NB4 (cell line): ENCODE data around the gene GRIA1.

Source experiments
- DNase-seq: peaks from one replicate; pipeline ENCODE4 v3.0.0; 2010; ENCODE audit warnings: low read depth
- H3K4me3 ChIP-seq: one replicate; pipeline ENCODE4 v1.5.1; 2011; ENCODE audit warnings: mild to moderate bottlenecking, low read depth, low read length, moderate library complexity
- CTCF ChIP-seq: IDR thresholded peaks from one replicate; pipeline ENCODE4 v1.5.1; 2012; ENCODE audit warnings: low read depth, low read length
- MYC ChIP-seq: IDR thresholded peaks from 2 replicates; pipeline ENCODE4 v1.6.1; 2011; ENCODE audit warnings: low read depth, low read length
- POLR2A ChIP-seq: IDR thresholded peaks from 2 replicates; pipeline ENCODE4 v1.6.1; 2011; ENCODE audit warnings: mild to moderate bottlenecking; ENCODE audit not compliant: insufficient read length; ENCODE audit errors: extremely low read depth
- TF ChIP-seq, protein P1 (sequence below): IDR thresholded peaks from 2 replicates; pipeline ENCODE4 v1.6.1; 2011; ENCODE audit warnings: low read depth, low read length

The GRIA1 gene

DNA sequence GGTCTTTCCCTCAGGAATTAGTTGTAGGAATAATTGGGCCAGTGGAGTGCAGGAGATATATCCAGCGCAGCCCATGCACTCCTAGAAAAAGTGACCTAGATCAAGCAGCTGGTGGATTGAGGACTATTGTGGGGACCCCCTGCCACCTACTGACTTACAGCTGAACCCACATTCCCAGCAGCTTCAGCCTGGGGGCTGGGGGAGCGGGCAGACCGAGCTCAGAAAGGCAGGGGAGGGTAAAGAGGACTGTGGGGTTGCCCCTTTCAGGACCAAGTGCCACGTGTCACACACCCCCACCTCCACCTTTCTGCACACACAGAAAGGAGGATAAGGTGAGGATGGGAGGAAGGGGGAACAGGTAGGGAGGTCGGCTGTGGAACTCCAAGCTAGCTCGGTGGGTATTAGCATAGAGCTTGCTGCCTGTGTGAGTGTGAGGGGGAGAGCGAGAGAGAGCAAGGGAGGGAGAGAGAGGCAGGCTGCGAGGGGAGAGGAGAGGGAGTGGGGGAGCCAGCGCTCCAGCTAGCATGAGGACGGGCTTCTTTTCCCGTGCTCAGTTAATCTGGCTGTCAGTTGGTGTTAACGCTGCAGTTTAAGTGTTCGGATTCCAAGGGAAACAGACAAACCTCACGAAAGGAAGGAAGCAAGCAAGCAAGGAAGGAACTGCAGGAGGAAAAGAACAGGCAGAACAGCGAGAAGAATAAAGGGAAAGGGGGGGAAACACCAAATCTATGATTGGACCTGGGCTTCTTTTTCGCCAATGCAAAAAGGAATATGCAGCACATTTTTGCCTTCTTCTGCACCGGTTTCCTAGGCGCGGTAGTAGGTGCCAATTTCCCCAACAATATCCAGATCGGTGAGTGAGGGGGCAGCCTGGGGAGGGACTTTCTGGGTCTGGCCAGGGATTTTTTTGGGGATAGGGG, at the start of gene GRIA1:
GRIA1 (plus strand) TSS at position 553 of the 920 bp plus-strand sequence.
- TF ChIP-seq MYC = no peak
- no peak within 1 kb of the TSS for H3K4me3 ChIP-seq

GRCh38 chr5:153445875-153446579, 44.4 kb upstream of the GRIA1 start:
- DNase-seq = peak; percentile 1
- TF ChIP-seq MYC (no peak), CTCF (no peak), POLR2A (no peak)
- TF ChIP-seq, protein P1, sequence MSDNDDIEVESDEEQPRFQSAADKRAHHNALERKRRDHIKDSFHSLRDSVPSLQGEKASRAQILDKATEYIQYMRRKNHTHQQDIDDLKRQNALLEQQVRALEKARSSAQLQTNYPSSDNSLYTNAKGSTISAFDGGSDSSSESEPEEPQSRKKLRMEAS = no peak
- no peak overlapping the region for H3K4me3 ChIP-seq

More for the DNA sequence above, at the start of gene GRIA1:
- DNase-seq = no peak

DNA sequence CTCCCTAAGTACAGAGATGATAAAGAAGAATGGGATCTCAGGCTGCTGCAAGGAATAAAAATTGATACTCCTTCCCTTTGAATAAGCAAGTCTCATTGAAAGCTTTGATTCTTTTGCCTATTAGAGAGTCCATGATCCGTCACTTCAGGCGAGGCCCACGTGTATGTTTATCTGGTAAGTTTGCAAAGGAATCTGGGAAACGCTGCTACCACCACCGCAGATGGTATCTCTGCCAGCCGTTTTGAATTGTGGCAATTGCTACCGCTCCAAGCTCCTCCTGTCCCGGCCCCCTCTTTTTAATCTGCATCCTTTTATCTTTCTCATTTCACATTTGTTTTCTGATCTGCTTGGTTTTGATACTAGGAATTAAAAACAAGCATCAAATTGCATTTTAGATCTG, 42.9 kb upstream of the GRIA1 start:
- no peak for DNase-seq
- no peak overlapping the region for H3K4me3 ChIP-seq
- TF ChIP-seq POLR2A (no peak), MYC (no peak), CTCF (no peak)
- TF ChIP-seq, protein P1 = no peak

DNA sequence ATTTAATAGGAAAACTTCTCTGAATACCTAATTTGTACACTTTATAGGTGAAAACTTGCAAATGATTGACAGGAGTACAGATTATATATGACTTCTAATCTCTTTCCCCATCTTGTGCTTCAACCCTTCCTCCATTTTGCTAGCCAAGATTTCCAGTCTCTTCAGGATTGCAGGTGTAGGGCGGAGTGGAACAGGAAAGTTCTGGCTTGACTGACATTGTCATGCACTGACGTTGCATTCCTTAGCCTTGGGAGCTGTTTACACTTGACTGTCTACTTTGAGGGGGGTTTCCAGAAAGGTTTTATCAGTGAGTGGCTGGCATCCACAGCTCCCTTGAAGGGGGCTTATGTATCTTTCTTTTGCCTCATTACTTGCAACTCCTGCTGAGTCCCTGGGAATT, 34.1 kb upstream of the GRIA1 start:
- no peak for DNase-seq
- TF ChIP-seq CTCF = no peak
- no peak for TF ChIP-seq MYC
- TF ChIP-seq, protein P1 = no peak
- no peak for TF ChIP-seq POLR2A
- no peak overlapping the region for H3K4me3 ChIP-seq

DNA sequence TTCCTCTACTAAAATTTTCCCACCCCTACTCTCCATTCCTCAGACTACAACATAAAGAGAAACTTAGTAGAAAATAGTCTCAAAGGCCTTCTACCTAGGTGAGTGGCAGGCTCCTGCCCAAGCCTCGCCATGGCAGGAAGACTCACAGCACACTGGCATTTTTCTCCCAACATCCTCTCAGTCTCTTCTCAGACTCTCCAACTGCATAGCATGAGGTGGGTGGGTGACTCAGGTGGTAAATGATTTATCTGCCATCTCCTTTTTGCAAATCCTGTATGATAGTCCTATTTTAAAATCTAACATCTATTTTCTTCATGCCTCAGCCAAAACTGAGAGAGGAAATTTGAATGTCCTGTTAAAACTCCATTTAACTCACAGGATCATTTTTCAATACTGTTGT, 33.5 kb upstream of the GRIA1 start:
- H3K4me3 ChIP-seq = no peak overlapping the region
- no peak for DNase-seq
- TF ChIP-seq POLR2A (no peak), MYC (no peak), CTCF (no peak)
- TF ChIP-seq, protein P1 = no peak

DNA sequence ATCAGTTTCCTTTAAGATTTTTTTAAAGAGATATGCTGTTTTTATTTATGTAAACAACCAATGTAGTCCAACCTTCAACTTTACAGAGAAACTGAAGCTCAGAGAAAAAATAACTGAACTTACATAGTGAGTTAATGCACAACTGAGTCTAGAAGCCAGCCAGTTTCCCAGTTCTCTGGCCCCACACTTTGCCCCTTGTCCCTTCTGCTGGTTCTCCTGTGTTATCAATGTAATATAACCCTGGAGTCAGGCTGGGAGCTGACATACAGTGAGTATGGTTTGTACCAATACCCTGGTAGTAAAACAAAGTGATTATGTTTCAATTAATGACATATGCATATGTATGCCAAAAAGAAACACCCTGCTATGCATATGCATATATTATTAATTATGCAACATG, 32.2 kb upstream of the GRIA1 start:
- TF ChIP-seq MYC = no peak
- TF ChIP-seq CTCF = no peak
- no peak for TF ChIP-seq POLR2A
- TF ChIP-seq, protein P1 = no peak
- no peak overlapping the region for H3K4me3 ChIP-seq
- no peak for DNase-seq
